Measurements from ENCODE around the gene ZNF618.

- no peak for TF ChIP-seq CTCF (IDR thresholded peaks at IDR 0.05)
- TF ChIP-seq POLR2A (IDR thresholded peaks at IDR 0.05), result no peak
- TF ChIP-seq EP300 (IDR thresholded peaks at IDR 0.05), result no peak
Observed at GRCh38 chr9:114003758-114004157, 127.6 kb downstream of the ZNF618 start.
